Testis (tissue), 2 donors: ENCODE results near the gene PEX14.

Experiments
- POLR2A ChIP-seq: fragments of 450-650 bp; IDR thresholded peaks from one replicate; pipeline ENCODE4 v1.6.1; 2017; ENCODE audit warnings: antibody characterized with exemption, mild to moderate bottlenecking, moderate library complexity
- TF ChIP-seq, protein P1 (sequence below), 3 experiments: fragments of 450-650 bp in 2 of 3; fragments of 200-600 bp in 1 of 3; sonication (generic) in 1 of 3; IDR thresholded peaks; one replicate each; pipeline ENCODE4 v1.5.1; 2016 to 2019; ENCODE audit warnings: antibody characterized with exemption in 3 of 3, mild to moderate bottlenecking in 2 of 3, moderate library complexity in 1 of 3

DNA sequence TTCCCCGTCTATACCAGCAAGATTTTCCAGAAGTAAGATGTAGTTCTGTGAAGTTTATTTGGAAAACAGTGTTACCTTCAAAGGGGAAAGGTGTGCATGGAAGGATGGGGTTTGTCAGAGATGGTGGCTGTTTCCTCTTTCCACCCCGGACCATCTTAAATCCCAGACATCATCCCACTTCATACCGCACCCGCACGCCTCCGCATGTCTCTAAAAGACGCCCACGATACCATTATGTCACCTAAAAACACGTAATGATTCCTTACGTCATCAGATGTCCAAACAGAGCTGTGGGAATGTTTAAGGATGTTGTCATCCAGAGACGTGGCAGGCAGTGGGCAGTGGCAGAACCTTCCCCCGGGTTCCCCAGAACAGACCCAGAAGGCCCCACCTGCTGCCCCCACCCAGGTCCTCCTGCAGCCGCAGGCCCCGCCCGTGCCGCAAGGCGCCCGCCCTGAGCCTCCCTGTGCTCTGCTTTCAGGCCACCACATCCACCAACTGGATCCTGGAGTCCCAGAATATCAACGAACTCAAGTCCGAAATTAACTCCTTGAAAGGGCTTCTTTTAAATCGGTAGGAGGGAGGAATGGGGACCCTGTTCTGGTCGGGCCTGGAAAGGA, 152.2 kb downstream of the PEX14 start:
- TF ChIP-seq, protein P1, sequence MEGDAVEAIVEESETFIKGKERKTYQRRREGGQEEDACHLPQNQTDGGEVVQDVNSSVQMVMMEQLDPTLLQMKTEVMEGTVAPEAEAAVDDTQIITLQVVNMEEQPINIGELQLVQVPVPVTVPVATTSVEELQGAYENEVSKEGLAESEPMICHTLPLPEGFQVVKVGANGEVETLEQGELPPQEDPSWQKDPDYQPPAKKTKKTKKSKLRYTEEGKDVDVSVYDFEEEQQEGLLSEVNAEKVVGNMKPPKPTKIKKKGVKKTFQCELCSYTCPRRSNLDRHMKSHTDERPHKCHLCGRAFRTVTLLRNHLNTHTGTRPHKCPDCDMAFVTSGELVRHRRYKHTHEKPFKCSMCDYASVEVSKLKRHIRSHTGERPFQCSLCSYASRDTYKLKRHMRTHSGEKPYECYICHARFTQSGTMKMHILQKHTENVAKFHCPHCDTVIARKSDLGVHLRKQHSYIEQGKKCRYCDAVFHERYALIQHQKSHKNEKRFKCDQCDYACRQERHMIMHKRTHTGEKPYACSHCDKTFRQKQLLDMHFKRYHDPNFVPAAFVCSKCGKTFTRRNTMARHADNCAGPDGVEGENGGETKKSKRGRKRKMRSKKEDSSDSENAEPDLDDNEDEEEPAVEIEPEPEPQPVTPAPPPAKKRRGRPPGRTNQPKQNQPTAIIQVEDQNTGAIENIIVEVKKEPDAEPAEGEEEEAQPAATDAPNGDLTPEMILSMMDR (IDR thresholded peaks at IDR 0.05): no peak
- no peak for TF ChIP-seq POLR2A
